OCI-LY3 (cell line): Measurements from ENCODE around the gene ZSWIM6.

ENCODE experiments used
- H2AFZ ChIP-seq: fragments of 200-600, 300-600 bp; shearing (Covaris generic); 2 replicates; pipeline ENCODE4 v1.6.0; 2014; ENCODE audit warnings: antibody characterized with exemption, low read depth, low read length
- H3K27ac ChIP-seq: fragments of 200-600, 300-600 bp; sonication (generic); 2 replicates; pipeline ENCODE4 v1.5.1; 2014; ENCODE audit warnings: mild to moderate bottlenecking, low read length, moderate library complexity, mixed read lengths
- H3K27me3 ChIP-seq: fragments of 200-600, 300-600 bp; sonication (generic); 2 replicates; pipeline ENCODE4 v1.6.1; 2014; ENCODE audit warnings: low read depth, low read length, mixed read lengths
- H3K36me3 ChIP-seq: fragments of 200-600, 300-600 bp; sonication (generic); replicated peaks from 2 replicates; pipeline ENCODE3; 2014; ENCODE audit warnings: low read depth, low read length, mixed read lengths
- H3K4me1 ChIP-seq: fragments of 300-600, 200-600 bp; sonication (generic); 2 replicates; pipeline ENCODE4 v1.6.1; 2014; ENCODE audit warnings: low read length, mixed read lengths
- H3K4me2 ChIP-seq: fragments of 200-600, 300-600 bp; sonication (generic); 2 replicates; pipeline ENCODE4 v1.6.1; 2014; ENCODE audit warnings: low read length, mixed read lengths
- H3K4me3 ChIP-seq: fragments of 300-600, 200-600 bp; sonication (generic); 2 replicates; pipeline ENCODE4 v1.5.1; 2014; ENCODE audit warnings: antibody characterized with exemption, mild to moderate bottlenecking, low read length, moderate library complexity
- H3K79me2 ChIP-seq: fragments of 300-600, 200-600 bp; shearing (Covaris generic); 2 replicates; pipeline ENCODE4 v1.6.1; 2014; ENCODE audit warnings: mild to moderate bottlenecking, low read length, mixed read lengths
- H3K9ac ChIP-seq: fragments of 300-600, 200-600 bp; shearing (Covaris generic); 2 replicates; pipeline ENCODE4 v1.6.0; 2014; ENCODE audit warnings: mild to moderate bottlenecking, low read length, moderate library complexity
- H3K9me3 ChIP-seq: fragments of 200-600, 300-600 bp; shearing (Covaris generic); 2 replicates; pipeline ENCODE4 v1.6.1; 2014; ENCODE audit warnings: low read length, mixed read lengths; ENCODE audit not compliant: insufficient read depth
- H4K20me1 ChIP-seq: fragments of 200-600, 300-600 bp; sonication (generic); 2 replicates; pipeline ENCODE4 v1.6.1; 2016; ENCODE audit warnings: low read length, mixed read lengths; ENCODE audit not compliant: insufficient read depth
- CTCF ChIP-seq: fragments of 200-600, 300-600 bp; sonication (generic); IDR thresholded peaks from 2 replicates; pipeline ENCODE4 v1.5.1; 2014; ENCODE audit warnings: antibody characterized with exemption, low read length, low read depth
- EZH2phosphoT487 ChIP-seq: fragments of 200-600 bp; shearing (Covaris generic); IDR thresholded peaks from 2 replicates; pipeline ENCODE4 v1.6.1; 2018; ENCODE audit warnings: antibody characterized with exemption, mixed run types, low read depth

The ZSWIM6 gene

DNA sequence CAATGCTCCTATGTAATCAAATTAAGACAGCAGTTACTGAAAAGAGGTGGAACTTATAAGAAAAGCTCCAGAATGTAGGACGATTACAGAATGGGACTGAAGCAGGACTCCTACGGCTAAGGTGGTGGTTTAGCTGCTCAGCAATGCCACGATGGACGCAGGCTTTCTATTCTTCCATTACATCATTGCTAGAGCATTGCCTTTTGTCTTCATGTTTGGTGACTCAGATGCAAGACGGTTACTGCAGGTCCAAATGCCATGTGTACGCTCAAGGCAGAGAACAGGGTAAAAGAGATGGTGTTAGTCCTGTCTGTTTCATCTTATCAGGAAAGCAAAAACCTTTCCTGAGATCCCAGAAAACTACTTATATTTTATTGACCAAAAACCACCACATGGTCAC lies 255.1 kb downstream of the ZSWIM6 start:
- no peaks in the 10 kb centered on the region for H4K20me1 ChIP-seq
- H3K9me3 ChIP-seq = no peaks in the 10 kb centered on the region
- TF ChIP-seq CTCF (no peak), EZH2phosphoT487 (no peak)
- no peak overlapping the region for H3K4me3 ChIP-seq
- no peak overlapping the region for H3K27ac ChIP-seq
- H3K27me3 ChIP-seq = no peaks in the 10 kb centered on the region
- no peak overlapping the region for H2AFZ ChIP-seq
- H3K4me1 ChIP-seq = 0 out of 2 replicates have a peak, but pooled peaks cover 4% of the 10 kb centered on the region
- no peaks in the 10 kb centered on the region for H3K79me2 ChIP-seq
- H3K9ac ChIP-seq = no peak overlapping the region
- no peak overlapping the region for H3K4me2 ChIP-seq
- no peaks in the 10 kb centered on the region for H3K36me3 ChIP-seq

- Histone ChIP-seq H3K27me3 (no peaks in the 10 kb centered on the region), H3K4me2 (no peak overlapping the region), H2AFZ (no peak overlapping the region), H3K9me3 (no peaks in the 10 kb centered on the region), H3K79me2 (no peaks in the 10 kb centered on the region), H3K27ac (no peak overlapping the region), H4K20me1 (no peaks in the 10 kb centered on the region), H3K9ac (no peak overlapping the region), H3K36me3 (no peaks in the 10 kb centered on the region), H3K4me1 (no peaks in the 10 kb centered on the region), H3K4me3 (no peak overlapping the region)
- no peak for TF ChIP-seq CTCF
- no peak for TF ChIP-seq EZH2phosphoT487
These were observed 256.2 kb downstream of the ZSWIM6 start for GRCh38 chr5:61588216-61588615.

GRCh38 chr5:61589946-61590345 lies 257.9 kb downstream of the ZSWIM6 start:
- Histone ChIP-seq H3K27ac (no peak overlapping the region), H3K4me3 (no peak overlapping the region), H4K20me1 (no peaks in the 10 kb centered on the region), H3K27me3 (no peaks in the 10 kb centered on the region), H3K4me2 (no peak overlapping the region), H3K79me2 (no peaks in the 10 kb centered on the region), H3K9me3 (no peaks in the 10 kb centered on the region), H2AFZ (no peak overlapping the region), H3K4me1 (no peaks in the 10 kb centered on the region), H3K9ac (no peak overlapping the region), H3K36me3 (no peaks in the 10 kb centered on the region)
- TF ChIP-seq EZH2phosphoT487 = no peak
- no peak for TF ChIP-seq CTCF

DNA sequence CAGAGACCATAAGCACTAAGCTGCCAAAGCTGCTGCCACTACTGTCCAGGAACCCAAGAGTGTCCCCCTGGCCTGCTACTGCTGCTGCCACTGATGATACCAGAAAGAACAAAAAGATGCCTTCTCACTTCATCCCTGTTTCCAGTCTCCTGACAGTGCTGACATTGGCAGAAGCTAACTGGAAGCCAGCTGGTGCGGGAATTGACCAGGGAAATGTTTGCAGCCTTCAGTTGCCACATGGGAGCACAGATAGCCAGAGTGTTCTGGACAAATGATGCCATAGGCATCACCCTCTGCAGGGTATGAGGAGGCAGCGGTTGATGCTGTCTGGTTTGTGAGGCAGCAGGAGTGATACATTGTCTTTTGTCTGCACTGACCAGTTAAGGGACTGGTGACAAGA lies 258.4 kb downstream of the ZSWIM6 start:
- H3K4me1 ChIP-seq = no peaks in the 10 kb centered on the region
- H3K36me3 ChIP-seq = no peaks in the 10 kb centered on the region
- no peak overlapping the region for H3K4me2 ChIP-seq
- H3K79me2 ChIP-seq = no peaks in the 10 kb centered on the region
- H3K9ac ChIP-seq = no peak overlapping the region
- H3K4me3 ChIP-seq = no peak overlapping the region
- no peak overlapping the region for H3K27ac ChIP-seq
- no peak for TF ChIP-seq EZH2phosphoT487
- no peak for TF ChIP-seq CTCF
- no peaks in the 10 kb centered on the region for H4K20me1 ChIP-seq
- no peaks in the 10 kb centered on the region for H3K9me3 ChIP-seq
- no peaks in the 10 kb centered on the region for H3K27me3 ChIP-seq
- no peak overlapping the region for H2AFZ ChIP-seq
